ENCODE measurements around the gene ASPSCR1.
"Not testable (repeated sequence)": the region's sequence is repeated elsewhere in the genome, so short reads cannot be mapped to it uniquely, and the experiment has no call there.

Gene ASPSCR1

GRCh38 chr17:81942167-81942553 lies 35.3 kb upstream of the ASPSCR1 start:
- no peak for DNase-seq

GRCh38 chr17:81944858-81945257 lies 32.6 kb upstream of the ASPSCR1 start:
- DNase-seq: no peak

- DNase-seq: no peak
Measured at GRCh38 chr17:81947189-81947588, 30.2 kb upstream of the ASPSCR1 start, which contains the start of gene MYADML2. TSS of gene MYADML2 (minus strand) at chr17:81947233. CDS start at chr17:81941741, 5,492 bp downstream.

GRCh38 chr17:81948635-81949378 lies 28.6 kb upstream of the ASPSCR1 start:
- no peak for DNase-seq

- DNase-seq: no peak
Measured at GRCh38 chr17:81950501-81950900, 26.9 kb upstream of the ASPSCR1 start.

GRCh38 chr17:81951785-81952684 lies 25.4 kb upstream of the ASPSCR1 start:
- no peak for DNase-seq

GRCh38 chr17:81952792-81953228 lies 24.6 kb upstream of the ASPSCR1 start:
- no peak for DNase-seq

GRCh38 chr17:81953443-81953842 lies 24.0 kb upstream of the ASPSCR1 start:
- not testable (repeated sequence) for DNase-seq

GRCh38 chr17:81954131-81955057 lies 23.0 kb upstream of the ASPSCR1 start:
- no peak for DNase-seq

GRCh38 chr17:81955058-81955681 lies 22.3 kb upstream of the ASPSCR1 start:
- DNase-seq: no peak

GRCh38 chr17:81955756-81956544 lies 21.5 kb upstream of the ASPSCR1 start:
- DNase-seq: no peak

- DNase-seq: no peak
Measured at GRCh38 chr17:81956607-81957589, 20.5 kb upstream of the ASPSCR1 start.

GRCh38 chr17:81957691-81958432 lies 19.6 kb upstream of the ASPSCR1 start:
- DNase-seq: no peak

GRCh38 chr17:81958633-81959342 lies 18.6 kb upstream of the ASPSCR1 start:
- DNase-seq: no peak

- DNase-seq: peak; percentile 83
Measured at GRCh38 chr17:81959362-81960129, 17.9 kb upstream of the ASPSCR1 start.

- peak; percentile 29 for DNase-seq
Measured at GRCh38 chr17:81960130-81960958, 17.1 kb upstream of the ASPSCR1 start.

- DNase-seq: peak; percentile 27
Measured at GRCh38 chr17:81961087-81961511, 16.3 kb upstream of the ASPSCR1 start, which contains the start of gene NOTUM. TSS of gene NOTUM (minus strand) at chr17:81961187. CDS start at chr17:81960909, 278 bp downstream.
